CD4-positive, CD25-positive, alpha-beta regulatory T cell (primary cell): ENCODE measurements around the gene FOXN4. TPM values are rescaled to one million over a fixed set of nuclear protein-coding genes. Genes with fewer than 3 reads are reported as not detected.

Source experiments
- ATAC-seq, 2 donors: fragments of 150-1000 bp; cut with Tn5 transposase; one replicate each; pipeline ENCODE4 v1.10.0; 2021; ENCODE audit warnings: low read depth in 2 of 2, moderate number of reproducible peaks in 2 of 2, moderate library complexity in 1 of 2
- DNase-seq, 3 donors: peaks; one replicate each; pipeline versions ENCODE4 v3.0.0 to v3.0.0-alpha.2; 2012 to 2022; ENCODE audit warnings: mixed read lengths in 1 of 3
- H3K27ac ChIP-seq: one replicate; pipeline ENCODE4 v1.7.0; 2013; ENCODE audit warnings: mild to moderate bottlenecking, low read length; ENCODE audit not compliant: insufficient read depth, poor library complexity, severe bottlenecking
- H3K27me3 ChIP-seq: one replicate; pipeline ENCODE4 v1.7.0; 2013; ENCODE audit warnings: low read length; ENCODE audit not compliant: control insufficient read depth, insufficient read depth
- H3K36me3 ChIP-seq: one replicate; pipeline ENCODE4 v1.7.0; 2013; ENCODE audit warnings: mild to moderate bottlenecking, low read length, moderate library complexity; ENCODE audit not compliant: control insufficient read depth, insufficient read depth
- H3K4me1 ChIP-seq: 2 replicates; pipeline ENCODE4 v1.7.0; 2013; ENCODE audit warnings: mild to moderate bottlenecking, low read length; ENCODE audit not compliant: insufficient read depth, control insufficient read depth, poor library complexity, severe bottlenecking
- H3K4me3 ChIP-seq: one replicate; pipeline ENCODE4 v1.7.0; 2013; ENCODE audit warnings: low read depth, mild to moderate bottlenecking, low read length, moderate library complexity
- H3K9me3 ChIP-seq, 2 experiments: 1 replicate in 1 of 2; 2 replicates in 1 of 2; pipeline ENCODE4 v1.7.0; 2013; ENCODE audit warnings: low read length in 2 of 2, mild to moderate bottlenecking in 1 of 2, moderate library complexity in 1 of 2; ENCODE audit not compliant: control insufficient read depth in 2 of 2
- H3K27ac Mint-ChIP-seq, 3 donors: one replicate each; pipeline ENCODE4 v1.8.0; 2020 to 2022; ENCODE audit warnings: mild to moderate bottlenecking in 3 of 3, mixed read lengths in 3 of 3, moderate library complexity in 2 of 3
- H3K27me3 Mint-ChIP-seq: one replicate; pipeline ENCODE4 v1.8.0; 2022; ENCODE audit warnings: mild to moderate bottlenecking, mixed read lengths
- H3K36me3 Mint-ChIP-seq: one replicate; pipeline ENCODE4 v1.8.0; 2020; ENCODE audit warnings: mixed read lengths
- H3K4me1 Mint-ChIP-seq, 4 donors: one replicate each; pipeline ENCODE4 v1.8.0; 2020 to 2022; ENCODE audit warnings: mixed read lengths in 4 of 4, mild to moderate bottlenecking in 1 of 4
- H3K4me3 Mint-ChIP-seq, 4 donors: one replicate each; pipeline ENCODE4 v1.8.0; 2020 to 2022; ENCODE audit warnings: mild to moderate bottlenecking in 4 of 4, mixed read lengths in 4 of 4, moderate library complexity in 3 of 4
- H3K9me3 Mint-ChIP-seq, 7 donors: one replicate each; pipeline ENCODE4 v1.8.0; 2020 to 2022; ENCODE audit warnings: mixed read lengths in 7 of 7, mild to moderate bottlenecking in 3 of 7, moderate library complexity in 2 of 7
- polyA plus RNA-seq, 4 donors: library from polyadenylated mRNA; unstranded; fragments of 300-500 nt; fragmentation: Illumina TruSeq; gene quantifications; one replicate each; pipeline ENCODE4 v1.2.3, GENCODE V29; 2021
- total RNA-seq: library from RNA; stranded (reverse); gene quantifications from one replicate; pipeline ENCODE4 v1.2.3, GENCODE V29; 2022

Gene FOXN4
- total RNA-seq (not detected), polyA plus RNA-seq (under 1 TPM in 1 of 4 donors, not detected in 3; 0.11 TPM)

GRCh38 chr12:109308534-109309380, at the start of gene FOXN4:
Gene FOXN4, minus strand, starts transcription at chr12:109309284. Its CDS starts 963 bp downstream, at chr12:109308321.
- DNase-seq (no peak), ATAC-seq (no peak)
- Mint-ChIP-seq H3K9me3 (peaks cover 0 to 2% (median 0%) of the 10 kb centered on the region in 7 donors), H3K27ac (no peak within 1 kb of the TSS), H3K36me3 (no peaks in the 10 kb centered on the region), H3K27me3 (peaks cover 71% of the 10 kb centered on the region), H3K4me1 (peaks cover 0 to 13% (median 4%) of the 10 kb centered on the region in 4 donors), H3K4me3 (peak within 1 kb of the TSS in 3 of 4 donors; percentile 3 to 80 (median 76))
- Histone ChIP-seq H3K27ac (no peak within 1 kb of the TSS), H3K36me3 (no peaks in the 10 kb centered on the region), H3K4me1 (peaks cover 13% of the 10 kb centered on the region), H3K9me3 (no peaks in the 10 kb centered on the region), H3K27me3 (peaks cover 40% of the 10 kb centered on the region), H3K4me3 (no peak within 1 kb of the TSS)

DNA sequence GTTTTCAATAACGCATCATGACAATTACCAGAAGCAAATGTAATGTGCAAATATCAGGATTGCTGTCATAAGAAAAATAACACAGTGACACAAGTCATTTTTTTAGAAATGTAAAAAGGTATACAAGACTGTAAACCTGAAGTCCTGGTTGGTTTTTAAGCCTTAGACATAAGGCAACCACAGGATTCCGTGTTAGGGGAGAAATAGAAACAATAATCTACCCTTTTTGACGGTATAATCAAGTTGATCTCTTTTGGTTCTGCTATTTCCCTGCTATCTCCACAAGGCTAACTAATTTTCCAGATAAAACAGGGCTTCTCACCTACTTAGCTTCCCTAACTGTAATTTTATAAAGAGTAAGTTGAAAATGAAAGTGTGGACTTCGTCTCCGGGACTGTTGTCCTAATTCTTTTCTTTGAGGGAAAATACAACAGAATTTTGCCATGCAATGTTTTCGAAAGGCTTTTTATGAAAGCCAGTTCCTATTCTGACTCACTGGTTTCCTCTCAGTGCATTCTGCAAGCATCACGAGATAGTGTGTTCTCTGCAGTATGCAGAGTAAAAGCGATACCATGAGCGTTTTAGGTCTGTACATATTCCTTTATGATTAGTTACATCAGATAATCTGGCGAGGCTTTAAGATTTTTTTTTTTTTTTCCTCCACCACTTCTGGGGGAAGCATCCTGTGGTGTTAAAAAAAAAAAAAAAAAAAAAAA, 49.2 kb upstream of the FOXN4 start:
- Histone ChIP-seq H3K27me3 (peaks cover 4% of the 10 kb centered on the region), H3K27ac (no peak overlapping the region), H3K9me3 (no peaks in the 10 kb centered on the region), H3K4me3 (peak overlapping the region; percentile 84), H3K36me3 (no peaks in the 10 kb centered on the region), H3K4me1 (peaks cover 3% of the 10 kb centered on the region)
- H3K9me3 Mint-ChIP-seq: no peaks in the 10 kb centered on the region
- peak overlapping the region in 3 of 4 donors; percentile 57 to 83 (median 70) for H3K4me3 Mint-ChIP-seq
- H3K27ac Mint-ChIP-seq: no peak overlapping the region
- DNase-seq (peak in 2 of 3 donors; percentile 5 to 44), ATAC-seq (no peak)
- H3K27me3 Mint-ChIP-seq: no peaks in the 10 kb centered on the region
- H3K4me1 Mint-ChIP-seq: peaks cover 0 to 8% (median 6%) of the 10 kb centered on the region in 4 donors
- no peaks in the 10 kb centered on the region for H3K36me3 Mint-ChIP-seq

DNA sequence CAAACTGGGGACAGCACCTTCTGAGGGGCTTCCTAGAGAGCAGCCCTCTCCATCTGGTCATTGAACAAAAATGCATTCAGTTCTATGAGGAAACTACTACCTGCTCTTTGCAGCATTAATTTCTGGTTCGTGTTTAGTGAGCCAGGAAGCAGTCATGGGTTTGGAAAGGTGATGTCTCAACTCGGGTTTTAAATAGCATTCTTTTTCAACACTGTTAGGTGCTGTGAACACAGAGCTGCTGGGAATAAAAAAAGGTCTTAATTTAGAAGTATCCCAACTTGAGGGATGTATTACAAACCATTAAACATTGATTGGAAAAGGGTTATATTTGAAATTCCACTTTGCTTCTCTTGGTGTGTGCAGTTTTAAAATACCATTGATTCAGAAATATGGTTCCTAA, 47.9 kb upstream of the FOXN4 start:
- no peak overlapping the region for H3K4me3 ChIP-seq
- no peaks in the 10 kb centered on the region for H3K9me3 ChIP-seq
- no peaks in the 10 kb centered on the region for H3K9me3 Mint-ChIP-seq
- H3K27me3 Mint-ChIP-seq: peaks cover 5% of the 10 kb centered on the region
- peaks cover 3% of the 10 kb centered on the region for H3K4me1 ChIP-seq
- no peak for DNase-seq
- no peak for ATAC-seq
- H3K36me3 Mint-ChIP-seq: no peaks in the 10 kb centered on the region
- no peaks in the 10 kb centered on the region for H3K36me3 ChIP-seq
- no peak overlapping the region for H3K27ac Mint-ChIP-seq
- no peak overlapping the region for H3K4me3 Mint-ChIP-seq
- no peak overlapping the region for H3K27ac ChIP-seq
- peaks cover 4% of the 10 kb centered on the region for H3K27me3 ChIP-seq
- peaks cover 0 to 8% (median 6%) of the 10 kb centered on the region in 4 donors for H3K4me1 Mint-ChIP-seq

GRCh38 chr12:109356577-109356976, 47.5 kb upstream of the FOXN4 start:
- Histone ChIP-seq H3K27ac (no peak overlapping the region), H3K9me3 (no peaks in the 10 kb centered on the region), H3K4me3 (no peak overlapping the region), H3K4me1 (peaks cover 3% of the 10 kb centered on the region), H3K27me3 (peaks cover 4% of the 10 kb centered on the region), H3K36me3 (no peaks in the 10 kb centered on the region)
- peaks cover 5% of the 10 kb centered on the region for H3K27me3 Mint-ChIP-seq
- H3K9me3 Mint-ChIP-seq: no peaks in the 10 kb centered on the region
- H3K4me3 Mint-ChIP-seq: no peak overlapping the region
- ATAC-seq: no peak
- H3K27ac Mint-ChIP-seq: no peak overlapping the region
- no peak for DNase-seq
- H3K36me3 Mint-ChIP-seq: no peaks in the 10 kb centered on the region
- peaks cover 0 to 8% (median 6%) of the 10 kb centered on the region in 4 donors for H3K4me1 Mint-ChIP-seq

DNA sequence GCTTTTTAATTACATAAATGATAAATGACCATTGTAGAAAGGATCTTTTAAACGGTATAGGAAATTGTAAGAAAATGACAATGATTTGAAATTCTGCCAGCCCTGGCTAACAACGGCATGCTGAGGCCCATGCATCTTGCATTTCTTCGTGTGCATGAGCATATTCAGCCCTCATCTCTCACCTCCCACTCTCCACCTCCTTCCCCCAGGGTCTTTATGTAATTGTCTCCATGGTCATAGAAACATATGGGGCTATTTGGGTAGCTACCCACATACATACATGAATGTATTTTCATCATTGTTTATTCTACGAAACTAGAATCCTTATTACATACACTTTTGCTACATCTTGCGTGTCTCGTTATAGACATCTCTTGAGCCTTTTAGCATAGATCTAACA, 43.1 kb upstream of the FOXN4 start:
- Mint-ChIP-seq H3K27ac (no peak overlapping the region), H3K4me1 (no peaks in the 10 kb centered on the region), H3K36me3 (no peaks in the 10 kb centered on the region), H3K4me3 (no peak overlapping the region), H3K9me3 (no peaks in the 10 kb centered on the region), H3K27me3 (peaks cover 14% of the 10 kb centered on the region)
- Histone ChIP-seq H3K27me3 (peaks cover 9% of the 10 kb centered on the region), H3K36me3 (no peaks in the 10 kb centered on the region), H3K4me1 (no peaks in the 10 kb centered on the region), H3K27ac (no peak overlapping the region), H3K4me3 (no peak overlapping the region), H3K9me3 (no peaks in the 10 kb centered on the region)
- ATAC-seq: no peak
- no peak for DNase-seq

- Mint-ChIP-seq H3K27ac (no peak within 1 kb of the TSS), H3K4me3 (no peak within 1 kb of the TSS), H3K27me3 (peaks cover 26% of the 10 kb centered on the region), H3K4me1 (no peaks in the 10 kb centered on the region), H3K9me3 (peaks cover 0 to 3% (median 0%) of the 10 kb centered on the region in 7 donors), H3K36me3 (no peaks in the 10 kb centered on the region)
- Histone ChIP-seq H3K27me3 (peaks cover 14% of the 10 kb centered on the region), H3K4me3 (no peak within 1 kb of the TSS), H3K36me3 (no peaks in the 10 kb centered on the region), H3K9me3 (no peaks in the 10 kb centered on the region), H3K4me1 (no peaks in the 10 kb centered on the region), H3K27ac (no peak within 1 kb of the TSS)
- DNase-seq: no peak
- no peak for ATAC-seq
These were observed 38.5 kb upstream of the FOXN4 start, which contains the start of gene MYO1H for GRCh38 chr12:109347589-109347988. Gene MYO1H, plus strand, starts transcription at chr12:109347900. Its CDS starts 61 bp downstream, at chr12:109347961.

GRCh38 chr12:109346920-109347319, 37.8 kb upstream of the FOXN4 start:
- Histone ChIP-seq H3K27ac (no peak overlapping the region), H3K36me3 (no peaks in the 10 kb centered on the region), H3K9me3 (no peaks in the 10 kb centered on the region), H3K4me1 (no peaks in the 10 kb centered on the region), H3K4me3 (no peak overlapping the region), H3K27me3 (peaks cover 14% of the 10 kb centered on the region)
- Mint-ChIP-seq H3K4me1 (no peaks in the 10 kb centered on the region), H3K9me3 (peaks cover 0 to 3% (median 0%) of the 10 kb centered on the region in 7 donors), H3K27me3 (peaks cover 24% of the 10 kb centered on the region), H3K27ac (no peak overlapping the region), H3K36me3 (no peaks in the 10 kb centered on the region), H3K4me3 (no peak overlapping the region)
- ATAC-seq (no peak), DNase-seq (peak in 1 of 3 donors; percentile 9)
